A549 (cell line): ENCODE data around the gene RASA4B.
"Not testable (repeated sequence)": the region's sequence is repeated elsewhere in the genome, so short reads cannot be mapped to it uniquely, and the experiment has no call there.

Experiments
- CBX2 ChIP-seq: fragments of 200-600 bp; sonication (generic); IDR thresholded peaks from 2 replicates; pipeline ENCODE4 v1.6.1; 2016; ENCODE audit warnings: low read depth, mild to moderate bottlenecking, borderline replicate concordance
- CBX8 ChIP-seq: fragments of 200-600 bp; sonication (generic); IDR thresholded peaks from 2 replicates; pipeline ENCODE4 v1.6.1; 2016
- FOSL2 ChIP-seq, 2 experiments: fragments of 450-650 bp in 1 of 2; fragments of >200 bp in 1 of 2; sonication (Bioruptor Twin) in 1 of 2; formaldehyde crosslinking; IDR thresholded peaks; 2 replicates each; pipeline versions ENCODE4 v1.5.0 to v1.6.1; 2016 to 2020; ENCODE audit warnings: mild to moderate bottlenecking in 1 of 2, moderate library complexity in 1 of 2
- KDM5A ChIP-seq: fragments of 200-600 bp; sonication (generic); IDR thresholded peaks from 2 replicates; pipeline ENCODE4 v1.6.1; 2016; ENCODE audit warnings: antibody characterized with exemption, mild to moderate bottlenecking
- NFE2L2 ChIP-seq: fragments of 150-350 bp; conservative IDR thresholded peaks from 2 replicates; pipeline ENCODE4 v1.6.1; 2014; ENCODE audit warnings: low read length
- RARB ChIP-seq: fragments of 250-450 bp; sonication (Bioruptor Pico); IDR thresholded peaks from 2 replicates; pipeline ENCODE4 v1.8.0; 2021; ENCODE audit warnings: mild to moderate bottlenecking, moderate library complexity
- SMC3 ChIP-seq: fragments of >200 bp; sonication (Bioruptor Twin); formaldehyde crosslinking; IDR thresholded peaks from 3 replicates; pipeline ENCODE4 v1.6.1; 2018; ENCODE audit warnings: inconsistent platforms
- TP53 ChIP-seq: fragments of 250-450 bp; sonication (Bioruptor Pico); IDR thresholded peaks from 2 replicates; pipeline ENCODE4 v1.5.0; 2021; ENCODE audit warnings: mild to moderate bottlenecking, moderate library complexity
- TF ChIP-seq, protein P1 (sequence below): fragments of >200 bp; sonication (Bioruptor Twin); formaldehyde crosslinking; IDR thresholded peaks from 3 replicates; pipeline ENCODE4 v1.5.1; 2016
- TF ChIP-seq, protein P2 (sequence below): fragments of 450-650 bp; IDR thresholded peaks from 2 replicates; pipeline ENCODE4 v1.6.1; 2014; ENCODE audit warnings: antibody characterized with exemption
- TF ChIP-seq, protein P3 (sequence below): IDR thresholded peaks from 2 replicates; pipeline ENCODE4 v1.6.1; 2012
- TF ChIP-seq, protein P4 (sequence below): fragments of 200-600 bp; sonication (generic); IDR thresholded peaks from 2 replicates; pipeline ENCODE4 v1.6.1; 2016; ENCODE audit warnings: antibody characterized with exemption, mild to moderate bottlenecking, moderate library complexity

DNA sequence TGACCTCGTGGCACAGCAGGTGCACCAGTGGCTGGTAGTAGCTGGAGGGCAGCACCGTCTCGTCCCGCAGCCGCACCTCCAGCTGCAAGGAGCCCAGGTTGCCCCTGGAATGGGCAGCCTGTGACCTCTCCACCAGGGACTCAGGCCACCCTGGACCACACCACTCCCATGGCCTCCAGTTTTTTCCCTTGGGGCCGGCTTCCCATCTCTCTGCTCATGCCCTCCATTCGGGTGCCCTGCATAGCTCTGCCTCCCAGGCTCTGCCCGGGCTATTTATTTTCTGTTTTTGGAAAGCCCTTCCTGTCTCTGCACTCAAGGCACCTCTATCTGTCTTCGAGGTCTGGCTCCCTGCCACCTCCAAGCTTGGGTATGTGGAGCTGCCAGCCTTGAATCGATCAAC lies 20.7 kb downstream of the RASA4B start:
- TF ChIP-seq, protein P1, sequence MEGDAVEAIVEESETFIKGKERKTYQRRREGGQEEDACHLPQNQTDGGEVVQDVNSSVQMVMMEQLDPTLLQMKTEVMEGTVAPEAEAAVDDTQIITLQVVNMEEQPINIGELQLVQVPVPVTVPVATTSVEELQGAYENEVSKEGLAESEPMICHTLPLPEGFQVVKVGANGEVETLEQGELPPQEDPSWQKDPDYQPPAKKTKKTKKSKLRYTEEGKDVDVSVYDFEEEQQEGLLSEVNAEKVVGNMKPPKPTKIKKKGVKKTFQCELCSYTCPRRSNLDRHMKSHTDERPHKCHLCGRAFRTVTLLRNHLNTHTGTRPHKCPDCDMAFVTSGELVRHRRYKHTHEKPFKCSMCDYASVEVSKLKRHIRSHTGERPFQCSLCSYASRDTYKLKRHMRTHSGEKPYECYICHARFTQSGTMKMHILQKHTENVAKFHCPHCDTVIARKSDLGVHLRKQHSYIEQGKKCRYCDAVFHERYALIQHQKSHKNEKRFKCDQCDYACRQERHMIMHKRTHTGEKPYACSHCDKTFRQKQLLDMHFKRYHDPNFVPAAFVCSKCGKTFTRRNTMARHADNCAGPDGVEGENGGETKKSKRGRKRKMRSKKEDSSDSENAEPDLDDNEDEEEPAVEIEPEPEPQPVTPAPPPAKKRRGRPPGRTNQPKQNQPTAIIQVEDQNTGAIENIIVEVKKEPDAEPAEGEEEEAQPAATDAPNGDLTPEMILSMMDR: not testable (repeated sequence)
- TF ChIP-seq TP53; CBX8; FOSL2 (IDR thresholded peaks at IDR 0.05); FOSL2 (CRISPR knock-in tag; IDR thresholded peaks at IDR 0.05); CBX2; SMC3; NFE2L2; RARB; KDM5A: not testable (repeated sequence)
- TF ChIP-seq, protein P2, sequence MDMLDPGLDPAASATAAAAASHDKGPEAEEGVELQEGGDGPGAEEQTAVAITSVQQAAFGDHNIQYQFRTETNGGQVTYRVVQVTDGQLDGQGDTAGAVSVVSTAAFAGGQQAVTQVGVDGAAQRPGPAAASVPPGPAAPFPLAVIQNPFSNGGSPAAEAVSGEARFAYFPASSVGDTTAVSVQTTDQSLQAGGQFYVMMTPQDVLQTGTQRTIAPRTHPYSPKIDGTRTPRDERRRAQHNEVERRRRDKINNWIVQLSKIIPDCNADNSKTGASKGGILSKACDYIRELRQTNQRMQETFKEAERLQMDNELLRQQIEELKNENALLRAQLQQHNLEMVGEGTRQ: not testable (repeated sequence)
- TF ChIP-seq, protein P3, sequence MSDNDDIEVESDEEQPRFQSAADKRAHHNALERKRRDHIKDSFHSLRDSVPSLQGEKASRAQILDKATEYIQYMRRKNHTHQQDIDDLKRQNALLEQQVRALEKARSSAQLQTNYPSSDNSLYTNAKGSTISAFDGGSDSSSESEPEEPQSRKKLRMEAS: not testable (repeated sequence)
- TF ChIP-seq, protein P4, sequence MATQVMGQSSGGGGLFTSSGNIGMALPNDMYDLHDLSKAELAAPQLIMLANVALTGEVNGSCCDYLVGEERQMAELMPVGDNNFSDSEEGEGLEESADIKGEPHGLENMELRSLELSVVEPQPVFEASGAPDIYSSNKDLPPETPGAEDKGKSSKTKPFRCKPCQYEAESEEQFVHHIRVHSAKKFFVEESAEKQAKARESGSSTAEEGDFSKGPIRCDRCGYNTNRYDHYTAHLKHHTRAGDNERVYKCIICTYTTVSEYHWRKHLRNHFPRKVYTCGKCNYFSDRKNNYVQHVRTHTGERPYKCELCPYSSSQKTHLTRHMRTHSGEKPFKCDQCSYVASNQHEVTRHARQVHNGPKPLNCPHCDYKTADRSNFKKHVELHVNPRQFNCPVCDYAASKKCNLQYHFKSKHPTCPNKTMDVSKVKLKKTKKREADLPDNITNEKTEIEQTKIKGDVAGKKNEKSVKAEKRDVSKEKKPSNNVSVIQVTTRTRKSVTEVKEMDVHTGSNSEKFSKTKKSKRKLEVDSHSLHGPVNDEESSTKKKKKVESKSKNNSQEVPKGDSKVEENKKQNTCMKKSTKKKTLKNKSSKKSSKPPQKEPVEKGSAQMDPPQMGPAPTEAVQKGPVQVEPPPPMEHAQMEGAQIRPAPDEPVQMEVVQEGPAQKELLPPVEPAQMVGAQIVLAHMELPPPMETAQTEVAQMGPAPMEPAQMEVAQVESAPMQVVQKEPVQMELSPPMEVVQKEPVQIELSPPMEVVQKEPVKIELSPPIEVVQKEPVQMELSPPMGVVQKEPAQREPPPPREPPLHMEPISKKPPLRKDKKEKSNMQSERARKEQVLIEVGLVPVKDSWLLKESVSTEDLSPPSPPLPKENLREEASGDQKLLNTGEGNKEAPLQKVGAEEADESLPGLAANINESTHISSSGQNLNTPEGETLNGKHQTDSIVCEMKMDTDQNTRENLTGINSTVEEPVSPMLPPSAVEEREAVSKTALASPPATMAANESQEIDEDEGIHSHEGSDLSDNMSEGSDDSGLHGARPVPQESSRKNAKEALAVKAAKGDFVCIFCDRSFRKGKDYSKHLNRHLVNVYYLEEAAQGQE: not testable (repeated sequence)
